ENCODE data around the gene NANOS3. TPM values are rescaled to one million over a fixed set of nuclear protein-coding genes. Genes with fewer than 3 reads are reported as not detected.

Gene NANOS3
- total and polyA plus RNA-seq, 4 donors = not detected

DNA sequence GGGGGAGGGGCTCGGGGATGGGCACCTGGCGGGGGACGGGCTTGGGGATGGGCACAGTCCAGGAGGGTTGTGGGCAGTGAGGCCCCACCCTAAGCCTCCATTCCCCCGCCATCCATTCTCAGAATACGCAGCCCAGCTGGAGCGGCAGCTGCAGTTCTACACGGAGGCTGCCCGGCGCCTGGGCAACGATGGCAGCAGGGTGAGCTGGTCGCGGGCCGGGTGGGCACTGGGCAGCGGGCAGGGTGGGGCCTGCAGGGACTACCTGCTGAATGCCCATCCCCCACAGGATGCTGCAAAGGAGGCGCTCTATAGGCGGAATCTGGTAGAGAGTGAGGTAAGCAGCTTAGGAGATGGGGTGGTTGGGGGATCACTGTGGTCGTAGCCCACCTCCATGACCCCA, 53.0 kb downstream of the NANOS3 start:
- no peak overlapping the region for H3K4me3 ChIP-seq (ENCODE audit: low read depth in 1 of 3, low read length in 3 of 3)
- H3K27me3 ChIP-seq (ENCODE audit: control insufficient read depth in 4 of 4, insufficient read depth in 4 of 4, low read length in 3 of 4) = peaks cover 0 to 3% (median 0%) of the 10 kb centered on the region in 4 donors
- WGBS = 92% methylated on average over 17 of the region's 17 CpGs
- TF ChIP-seq GABPA (IDR thresholded peaks at IDR 0.05 in 1 of 2, conservative IDR thresholded peaks at IDR 0.05 in 1 of 2) (no peak), TAF1 (conservative IDR thresholded peaks at IDR 0.05) (no peak), ZBTB33 (IDR thresholded peaks at IDR 0.05) (no peak), SP1 (IDR thresholded peaks at IDR 0.05) (no peak), FOXA2 (IDR thresholded peaks at IDR 0.05) (no peak), YY1 (IDR thresholded peaks at IDR 0.05) (no peak)
- TF ChIP-seq, protein P1, sequence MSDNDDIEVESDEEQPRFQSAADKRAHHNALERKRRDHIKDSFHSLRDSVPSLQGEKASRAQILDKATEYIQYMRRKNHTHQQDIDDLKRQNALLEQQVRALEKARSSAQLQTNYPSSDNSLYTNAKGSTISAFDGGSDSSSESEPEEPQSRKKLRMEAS (IDR thresholded peaks at IDR 0.05) = no peak
- no peaks in the 10 kb centered on the region for H3K9me3 ChIP-seq (ENCODE audit: control insufficient read depth in 4 of 4, low read length in 3 of 4)
- H3K9ac ChIP-seq (ENCODE audit: low read depth in 1 of 2, low read length in 2 of 2) = no peak overlapping the region
- H3K4me1 ChIP-seq (ENCODE audit: control insufficient read depth in 4 of 4, insufficient read depth in 4 of 4, low read length in 3 of 4) = no peaks in the 10 kb centered on the region
- peaks cover 6 to 18% (median 15%) of the 10 kb centered on the region in 4 donors for H3K36me3 ChIP-seq (ENCODE audit: control insufficient read depth in 4 of 4, insufficient read depth in 3 of 4, low read depth in 1 of 4, low read length in 3 of 4)
- H3K27ac ChIP-seq (ENCODE audit: low read depth in 1 of 2, low read length in 2 of 2) = no peak overlapping the region
- no peak for DNase-seq (ENCODE audit: low spot score)

Small RNAs within 50 kb of the gene (small RNA-seq; reads per million reads assigned to genes)
- gene MIR181C (48.6 reads per million, percentile 97 among the genes with 10 or more reads in this experiment), gene MIR181D (8.1 reads per million, percentile 94 among the genes with 10 or more reads in this experiment)

Other genes starting within 250 kb of the NANOS3 start
- gene MRI1, start 112.6 kb upstream of the NANOS3 start, total RNA-seq = 10 to 100 TPM; 17.1 to 50.0 TPM
- 10 to 100 TPM; 16.3 to 18.2 TPM for gene MRI1, start 112.6 kb upstream of the NANOS3 start, polyA plus RNA-seq
- gene C19orf53, start 102.7 kb upstream of the NANOS3 start, total RNA-seq = 10 to 100 TPM; 18.5 to 35.8 TPM
- 10 to 100 TPM; 83.2 to 88.5 TPM for gene C19orf53, start 102.7 kb upstream of the NANOS3 start, polyA plus RNA-seq
- gene ZSWIM4, start 81.7 kb upstream of the NANOS3 start, total RNA-seq = 1 to 10 TPM; 1.6 to 2.2 TPM
- gene ZSWIM4, start 81.7 kb upstream of the NANOS3 start, polyA plus RNA-seq = under 1 TPM; 0.14 to 0.75 TPM
- gene BRME1, start 29.0 kb downstream of the NANOS3 start, total RNA-seq = 1 to 10 TPM in 1 of 2 donors, under 1 TPM in 1; 0.42 to 5.3 TPM
- gene BRME1, start 29.0 kb downstream of the NANOS3 start, polyA plus RNA-seq = under 1 TPM; 0.46 to 0.51 TPM
- gene CC2D1A, start 29.1 kb downstream of the NANOS3 start, total RNA-seq = 10 to 100 TPM in 1 of 2 donors, 1 to 10 TPM in 1; 7.4 to 12.0 TPM
- gene CC2D1A, start 29.1 kb downstream of the NANOS3 start, polyA plus RNA-seq = 10 to 100 TPM in 1 of 2 donors, 1 to 10 TPM in 1; 8.4 to 11.5 TPM
- gene PODNL1, start 61.3 kb downstream of the NANOS3 start, total RNA-seq = not detected
- under 1 TPM in 1 of 2 donors, not detected in 1; 0.30 TPM for gene PODNL1, start 61.3 kb downstream of the NANOS3 start, polyA plus RNA-seq
- gene DCAF15, start 75.4 kb downstream of the NANOS3 start, total RNA-seq = 10 to 100 TPM in 1 of 2 donors, 1 to 10 TPM in 1; 3.8 to 10.4 TPM
- 1 to 10 TPM; 2.6 to 7.3 TPM for gene DCAF15, start 75.4 kb downstream of the NANOS3 start, polyA plus RNA-seq
- 1 to 10 TPM; 3.7 to 5.6 TPM for gene RFX1, start 129.2 kb downstream of the NANOS3 start, total RNA-seq
- gene RFX1, start 129.2 kb downstream of the NANOS3 start, polyA plus RNA-seq = 1 to 10 TPM; 1.8 to 3.3 TPM
- not detected for gene RLN3, start 151.0 kb downstream of the NANOS3 start, total RNA-seq
- gene RLN3, start 151.0 kb downstream of the NANOS3 start, polyA plus RNA-seq = not detected
- 1 to 10 TPM; 1.9 to 2.8 TPM for gene IL27RA, start 154.6 kb downstream of the NANOS3 start, total RNA-seq
- 1 to 10 TPM; 1.0 to 1.2 TPM for gene IL27RA, start 154.6 kb downstream of the NANOS3 start, polyA plus RNA-seq
- gene PALM3, start 184.9 kb downstream of the NANOS3 start, total RNA-seq = 1 to 10 TPM; 1.4 to 6.6 TPM
- gene PALM3, start 184.9 kb downstream of the NANOS3 start, polyA plus RNA-seq = 10 to 100 TPM in 1 of 2 donors, 1 to 10 TPM in 1; 5.3 to 17.9 TPM
- 1 to 10 TPM in 1 of 2 donors, under 1 TPM in 1; 0.28 to 3.8 TPM for gene MISP3, start 195.7 kb downstream of the NANOS3 start, total RNA-seq
- gene MISP3, start 195.7 kb downstream of the NANOS3 start, polyA plus RNA-seq = 1 to 10 TPM; 1.8 to 3.9 TPM
- under 1 TPM in 1 of 2 donors, not detected in 1; 0.25 TPM for gene C19orf67, start 208.6 kb downstream of the NANOS3 start, total RNA-seq
- not detected for gene C19orf67, start 208.6 kb downstream of the NANOS3 start, polyA plus RNA-seq
- gene SAMD1, start 213.6 kb downstream of the NANOS3 start, total RNA-seq = 10 to 100 TPM in 1 of 2 donors, 1 to 10 TPM in 1; 6.4 to 33.0 TPM
- gene SAMD1, start 213.6 kb downstream of the NANOS3 start, polyA plus RNA-seq = 10 to 100 TPM in 1 of 2 donors, 1 to 10 TPM in 1; 2.1 to 11.7 TPM
- 10 to 100 TPM; 28.5 to 51.9 TPM for gene PRKACA, start 240.6 kb downstream of the NANOS3 start, total RNA-seq
- 10 to 100 TPM; 15.5 to 72.4 TPM for gene PRKACA, start 240.6 kb downstream of the NANOS3 start, polyA plus RNA-seq

All from liver (tissue), 10 donors.